PC-3 (cell line): Measurements from ENCODE around the gene APPBP2. TPM values are rescaled to one million over a fixed set of nuclear protein-coding genes. Genes with fewer than 3 reads are reported as not detected.
"Not testable (repeated sequence)": the region's sequence is repeated elsewhere in the genome, so short reads cannot be mapped to it uniquely, and the experiment has no call there.

ENCODE experiments used
- ATAC-seq: fragments of 200-7000 bp; cut with Tn5 transposase; 2 replicates; pipeline ENCODE4 v1.9.1; 2020; ENCODE audit warnings: mild to moderate bottlenecking, moderate library complexity
- BruUV-seq: library from RNA; stranded (reverse); fragments of 400-500 nt; replicated peaks from 2 replicates; lab custom pipeline; 2021; lab: Mats Ljungman, UMichigan
- CTCF ChIA-PET: fragments of 300-600 bp; sonication (Branson Sonifier 250); formaldehyde crosslinking; loops from one replicate; lab custom pipeline; 2022; ENCODE audit warnings: antibody characterized with exemption; lab: Charles Lee
- POLR2A ChIA-PET: fragments of 300-600 bp; sonication (Branson Sonifier 250); formaldehyde crosslinking; loops from one replicate; lab custom pipeline; 2022; ENCODE audit warnings: antibody characterized with exemption; ENCODE audit not compliant: unreplicated experiment; lab: Charles Lee
- DNase-seq: peaks from one replicate; pipeline ENCODE4 v3.0.0-alpha.2; 2015
- H2AFZ ChIP-seq: fragments of 300-600 bp; sonication (generic); 2 replicates; pipeline ENCODE4 v1.6.0; 2016; ENCODE audit warnings: antibody characterized with exemption, low read length
- H3F3A ChIP-seq: fragments of 300-600 bp; sonication (generic); one replicate; pipeline ENCODE4 v1.6.0; 2017; ENCODE audit warnings: antibody characterized with exemption, low read length, control low read depth, mild to moderate bottlenecking; ENCODE audit not compliant: unreplicated experiment
- H3K27ac ChIP-seq: fragments of 300-600 bp; sonication (generic); 2 replicates; pipeline ENCODE4 v1.5.1; 2016; ENCODE audit warnings: mild to moderate bottlenecking, low read length
- H3K27me3 ChIP-seq: fragments of 300-600 bp; sonication (generic); 2 replicates; pipeline ENCODE4 v1.6.1; 2016; ENCODE audit warnings: low read length, mixed read lengths
- H3K36me3 ChIP-seq: fragments of 300-600 bp; sonication (generic); 2 replicates; pipeline ENCODE4 v1.6.1; 2016; ENCODE audit warnings: low read depth, mixed run types, low read length, mixed read lengths
- H3K4me1 ChIP-seq: fragments of 300-600 bp; sonication (generic); 2 replicates; pipeline ENCODE4 v1.5.1; 2016; ENCODE audit warnings: low read length; ENCODE audit not compliant: insufficient read depth
- H3K4me2 ChIP-seq: fragments of 300-600 bp; sonication (generic); 2 replicates; pipeline ENCODE4 v1.6.0; 2016; ENCODE audit warnings: low read length
- H3K4me3 ChIP-seq: fragments of 300-600 bp; sonication (generic); 2 replicates; pipeline ENCODE4 v1.5.1; 2016; ENCODE audit warnings: mild to moderate bottlenecking, low read length, mixed read lengths
- H3K79me2 ChIP-seq: fragments of 300-600 bp; sonication (generic); 2 replicates; pipeline ENCODE4 v1.6.1; 2017; ENCODE audit warnings: low read length, mixed read lengths
- H3K9ac ChIP-seq: fragments of 300-600 bp; sonication (generic); 2 replicates; pipeline ENCODE4 v1.6.0; 2016; ENCODE audit warnings: mild to moderate bottlenecking, low read length
- H3K9me2 ChIP-seq: fragments of 300-600 bp; sonication (generic); replicated peaks from 2 replicates; pipeline ENCODE4 v1.6.1; 2016; ENCODE audit warnings: mixed run types, low read length, mixed read lengths
- H3K9me3 ChIP-seq: fragments of 300-600 bp; sonication (generic); 2 replicates; pipeline ENCODE4 v1.6.1; 2016; ENCODE audit warnings: low read length, mixed read lengths
- H4K20me1 ChIP-seq: fragments of 300-600 bp; sonication (generic); 2 replicates; pipeline ENCODE4 v1.6.1; 2016; ENCODE audit warnings: low read length, mixed read lengths
- CTCF ChIP-seq: fragments of 300-600 bp; sonication (generic); conservative IDR thresholded peaks from 2 replicates; pipeline ENCODE4 v1.5.1; 2017; ENCODE audit warnings: antibody characterized with exemption, low read depth, mild to moderate bottlenecking, low read length
- EZH2 ChIP-seq: fragments of 300-600 bp; sonication (generic); IDR thresholded peaks from one replicate; pipeline ENCODE4 v1.6.1; 2017; ENCODE audit warnings: antibody characterized with exemption, mild to moderate bottlenecking, low read length; ENCODE audit not compliant: unreplicated experiment
- EZH2phosphoT487 ChIP-seq: fragments of 300-600 bp; sonication (generic); IDR thresholded peaks from 2 replicates; pipeline ENCODE4 v1.6.1; 2018; ENCODE audit warnings: mild to moderate bottlenecking, antibody characterized with exemption, low read length, borderline replicate concordance
- intact Hi-C: fragments of 100-400 bp; cut with micrococcal nuclease; formaldehyde crosslinking; loops from 2 replicates; pipeline ENCODE4 v1.9.0; 2023
- total RNA-seq: library from RNA; depleted of rRNA; stranded (reverse); fragments of >200 nt; gene quantifications from 2 replicates; pipeline ENCODE4 v1.2.3, GENCODE V29; 2014

The APPBP2 gene
- total RNA-seq, 1 experiment from 2014 or later: 17.1 TPM

GRCh38 chr17:60491771-60492170, 34.3 kb downstream of the APPBP2 start:
- no peak overlapping the region for H3K4me2 ChIP-seq
- intact Hi-C loops: no loop called here
- H3K27me3 ChIP-seq: no peaks in the 10 kb centered on the region
- no peak overlapping the region for H2AFZ ChIP-seq
- H3K9ac ChIP-seq: no peak overlapping the region
- no peaks in the 10 kb centered on the region for H4K20me1 ChIP-seq
- peaks cover 64% of the 10 kb centered on the region for H3K36me3 ChIP-seq
- H3K4me3 ChIP-seq: peak overlapping the region; percentile 16; the same call in 1 of the 2 replicates
- peaks cover 18% of the 10 kb centered on the region for H3K9me3 ChIP-seq
- TF ChIP-seq CTCF: no peak
- DNase-seq (no peak), ATAC-seq (no peak)
- no peak overlapping the region for H3K27ac ChIP-seq
- H3K79me2 ChIP-seq: no peaks in the 10 kb centered on the region
- no peaks in the 10 kb centered on the region for H3F3A ChIP-seq
- CTCF ChIA-PET: no interaction called here
- H3K4me1 ChIP-seq: no peaks in the 10 kb centered on the region
- BruUV-seq: no TSS peak
- POLR2A ChIA-PET: no interaction called here
- no peaks in the 10 kb centered on the region for H3K9me2 ChIP-seq

- ATAC-seq, H3K4me2 ChIP-seq, H3K4me3 ChIP-seq, POLR2A ChIA-PET, intact Hi-C loops, H3F3A ChIP-seq, H3K4me1 ChIP-seq, H3K9me2 ChIP-seq, H4K20me1 ChIP-seq, H2AFZ ChIP-seq, DNase-seq, H3K27ac ChIP-seq, H3K9ac ChIP-seq, H3K27me3 ChIP-seq, BruUV-seq, CTCF ChIA-PET, H3K79me2 ChIP-seq: not testable (repeated sequence)
- peaks cover 18% of the 10 kb centered on the region for H3K9me3 ChIP-seq
- peaks cover 55% of the 10 kb centered on the region for H3K36me3 ChIP-seq
Measured at GRCh38 chr17:60490594-60490993, 35.4 kb downstream of the APPBP2 start.

- TF ChIP-seq EZH2 (no peak), CTCF (no peak), EZH2phosphoT487 (no peak)
- ATAC-seq: no peak
- Histone ChIP-seq H3K9me3 (no peaks in the 10 kb centered on the region), H3K4me1 (no peaks in the 10 kb centered on the region), H3K4me3 (no peak overlapping the region), H3K4me2 (no peak overlapping the region), H3K36me3 (peaks cover 3% of the 10 kb centered on the region; the same call in 1 of the 2 replicates), H3F3A (no peaks in the 10 kb centered on the region), H2AFZ (no peak overlapping the region), H3K9ac (no peak overlapping the region), H3K27me3 (no peaks in the 10 kb centered on the region), H4K20me1 (no peaks in the 10 kb centered on the region), H3K79me2 (no peaks in the 10 kb centered on the region), H3K9me2 (no peaks in the 10 kb centered on the region), H3K27ac (no peak overlapping the region)
- no peak for DNase-seq
- BruUV-seq: no TSS peak
- intact Hi-C loops: no loop called here
- CTCF ChIA-PET: no interaction called here
- POLR2A ChIA-PET: no interaction called here
Measured at GRCh38 chr17:60481604-60482003, 44.4 kb downstream of the APPBP2 start.
